RWPE2 (cell line): Measurements from ENCODE around the gene ZBTB2.
"Not testable (repeated sequence)": the region's sequence is repeated elsewhere in the genome, so short reads cannot be mapped to it uniquely, and the experiment has no call there.

Experiments
- ATAC-seq: fragments of 200-7000 bp; cut with Tn5 transposase; 3 replicates; pipeline ENCODE4 v1.9.1; 2021; ENCODE audit warnings: low read depth
- DNase-seq: peaks from one replicate; pipeline ENCODE4 v3.0.0-alpha.2; 2020; ENCODE audit warnings: low spot score
- H3K27ac ChIP-seq: fragments of 450-650 bp; 2 replicates; pipeline ENCODE4 v1.5.1; 2017; ENCODE audit warnings: mild to moderate bottlenecking; ENCODE audit not compliant: poor library complexity, severe bottlenecking
- H3K27me3 ChIP-seq: fragments of 250-450 bp; sonication (Bioruptor Pico); 2 replicates; pipeline ENCODE4 v1.5.1; 2021; ENCODE audit warnings: mild to moderate bottlenecking, moderate library complexity; ENCODE audit not compliant: insufficient read depth, poor library complexity, severe bottlenecking
- H3K36me3 ChIP-seq: fragments of 250-450 bp; sonication (Bioruptor Pico); 2 replicates; pipeline ENCODE4 v1.5.1; 2020; ENCODE audit warnings: low read depth, mild to moderate bottlenecking, moderate library complexity
- H3K4me1 ChIP-seq: fragments of 250-450 bp; sonication (Bioruptor Pico); 2 replicates; pipeline ENCODE4 v1.5.1; 2021; ENCODE audit warnings: mild to moderate bottlenecking, moderate library complexity; ENCODE audit not compliant: insufficient read depth, poor library complexity, severe bottlenecking
- H3K4me3 ChIP-seq: fragments of 250-450 bp; sonication (Bioruptor Pico); 2 replicates; pipeline ENCODE4 v1.5.1; 2021; ENCODE audit warnings: mild to moderate bottlenecking, moderate library complexity; ENCODE audit not compliant: severe bottlenecking
- H3K9me3 ChIP-seq: fragments of 250-450 bp; sonication (Bioruptor Pico); 2 replicates; pipeline ENCODE4 v1.5.1; 2021; ENCODE audit warnings: mild to moderate bottlenecking, moderate library complexity; ENCODE audit not compliant: severe bottlenecking
- TF ChIP-seq, protein P1 (sequence below): fragments of 450-650 bp; IDR thresholded peaks from one replicate; pipeline ENCODE4 v1.5.1; 2017; ENCODE audit warnings: mild to moderate bottlenecking, moderate library complexity; ENCODE audit not compliant: poor library complexity, severe bottlenecking

Gene ZBTB2

GRCh38 chr6:151358475-151358874, 32.9 kb downstream of the ZBTB2 start:
- no peaks in the 10 kb centered on the region for H3K27me3 ChIP-seq
- H3K9me3 ChIP-seq: no peaks in the 10 kb centered on the region
- H3K36me3 ChIP-seq: no peaks in the 10 kb centered on the region; the same call in none of the 2 replicates
- DNase-seq: no peak
- ATAC-seq: no peak
- H3K27ac ChIP-seq: no peak overlapping the region
- no peak overlapping the region for H3K4me3 ChIP-seq
- TF ChIP-seq, protein P1, sequence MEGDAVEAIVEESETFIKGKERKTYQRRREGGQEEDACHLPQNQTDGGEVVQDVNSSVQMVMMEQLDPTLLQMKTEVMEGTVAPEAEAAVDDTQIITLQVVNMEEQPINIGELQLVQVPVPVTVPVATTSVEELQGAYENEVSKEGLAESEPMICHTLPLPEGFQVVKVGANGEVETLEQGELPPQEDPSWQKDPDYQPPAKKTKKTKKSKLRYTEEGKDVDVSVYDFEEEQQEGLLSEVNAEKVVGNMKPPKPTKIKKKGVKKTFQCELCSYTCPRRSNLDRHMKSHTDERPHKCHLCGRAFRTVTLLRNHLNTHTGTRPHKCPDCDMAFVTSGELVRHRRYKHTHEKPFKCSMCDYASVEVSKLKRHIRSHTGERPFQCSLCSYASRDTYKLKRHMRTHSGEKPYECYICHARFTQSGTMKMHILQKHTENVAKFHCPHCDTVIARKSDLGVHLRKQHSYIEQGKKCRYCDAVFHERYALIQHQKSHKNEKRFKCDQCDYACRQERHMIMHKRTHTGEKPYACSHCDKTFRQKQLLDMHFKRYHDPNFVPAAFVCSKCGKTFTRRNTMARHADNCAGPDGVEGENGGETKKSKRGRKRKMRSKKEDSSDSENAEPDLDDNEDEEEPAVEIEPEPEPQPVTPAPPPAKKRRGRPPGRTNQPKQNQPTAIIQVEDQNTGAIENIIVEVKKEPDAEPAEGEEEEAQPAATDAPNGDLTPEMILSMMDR: no peak
- no peaks in the 10 kb centered on the region for H3K4me1 ChIP-seq

- Histone ChIP-seq H3K9me3 (no peaks in the 10 kb centered on the region), H3K4me1 (no peaks in the 10 kb centered on the region), H3K4me3 (no peak overlapping the region), H3K36me3 (no peaks in the 10 kb centered on the region; the same call in none of the 2 replicates), H3K27ac (no peak overlapping the region), H3K27me3 (no peaks in the 10 kb centered on the region)
- TF ChIP-seq, protein P1: no peak
- no peak for ATAC-seq
- DNase-seq: no peak
Measured at GRCh38 chr6:151357758-151358436, 33.5 kb downstream of the ZBTB2 start.

DNA sequence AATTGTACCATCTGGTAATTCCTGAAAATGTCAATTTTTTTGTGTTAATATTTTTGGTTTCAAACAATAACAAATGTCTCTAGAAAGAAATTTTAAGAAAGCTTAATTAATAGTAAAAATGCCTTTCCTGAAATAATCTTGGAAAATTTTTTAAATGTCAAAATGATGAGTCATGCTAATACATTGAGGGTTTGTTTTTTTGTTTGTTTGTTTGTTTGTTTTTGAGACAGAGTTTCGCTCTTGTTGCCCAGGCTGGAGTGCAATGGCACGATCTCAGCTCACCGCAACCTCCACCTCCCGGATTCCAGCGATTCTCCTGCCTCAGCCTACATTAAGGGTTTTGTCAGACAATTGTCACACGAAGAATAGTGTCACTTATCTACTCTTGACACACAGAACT, 34.4 kb downstream of the ZBTB2 start:
- not testable (repeated sequence) for DNase-seq, H3K9me3 ChIP-seq, H3K36me3 ChIP-seq, H3K27ac ChIP-seq, H3K4me3 ChIP-seq, H3K27me3 ChIP-seq, H3K4me1 ChIP-seq, ATAC-seq

GRCh38 chr6:151353795-151354194, 37.6 kb downstream of the ZBTB2 start:
- Histone ChIP-seq H3K4me3 (no peak overlapping the region), H3K27me3 (no peaks in the 10 kb centered on the region), H3K36me3 (no peaks in the 10 kb centered on the region; the same call in 1 of the 2 replicates), H3K27ac (no peak overlapping the region), H3K4me1 (no peaks in the 10 kb centered on the region), H3K9me3 (no peaks in the 10 kb centered on the region)
- TF ChIP-seq, protein P1: no peak
- no peak for ATAC-seq
- DNase-seq: no peak

DNA sequence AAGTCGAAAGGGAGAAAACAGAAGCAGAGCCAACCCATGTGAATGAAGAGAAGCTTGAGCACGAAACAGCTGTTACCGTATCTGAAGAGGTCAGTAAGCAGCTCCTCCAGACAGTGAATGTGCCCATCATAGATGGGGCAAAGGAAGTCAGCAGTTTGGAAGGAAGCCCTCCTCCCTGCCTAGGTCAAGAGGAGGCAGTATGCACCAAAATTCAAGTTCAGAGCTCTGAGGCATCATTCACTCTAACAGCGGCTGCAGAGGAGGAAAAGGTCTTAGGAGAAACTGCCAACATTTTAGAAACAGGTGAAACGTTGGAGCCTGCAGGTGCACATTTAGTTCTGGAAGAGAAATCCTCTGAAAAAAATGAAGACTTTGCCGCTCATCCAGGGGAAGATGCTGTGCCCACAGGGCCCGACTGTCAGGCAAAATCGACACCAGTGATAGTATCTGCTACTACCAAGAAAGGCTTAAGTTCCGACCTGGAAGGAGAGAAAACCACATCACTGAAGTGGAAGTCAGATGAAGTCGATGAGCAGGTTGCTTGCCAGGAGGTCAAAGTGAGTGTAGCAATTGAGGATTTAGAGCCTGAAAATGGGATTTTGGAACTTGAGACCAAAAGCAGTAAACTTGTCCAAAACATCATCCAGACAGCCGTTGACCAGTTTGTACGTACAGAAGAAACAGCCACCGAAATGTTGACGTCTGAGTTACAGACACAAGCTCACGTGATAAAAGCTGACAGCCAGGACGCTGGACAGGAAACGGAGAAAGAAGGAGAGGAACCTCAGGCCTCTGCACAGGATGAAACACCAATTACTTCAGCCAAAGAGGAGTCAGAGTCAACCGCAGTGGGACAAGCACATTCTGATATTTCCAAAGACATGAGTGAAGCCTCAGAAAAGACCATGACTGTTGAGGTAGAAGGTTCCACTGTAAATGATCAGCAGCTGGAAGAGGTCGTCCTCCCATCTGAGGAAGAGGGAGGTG, 38.7 kb downstream of the ZBTB2 start:
- ATAC-seq: no peak
- no peaks in the 10 kb centered on the region for H3K27me3 ChIP-seq
- H3K36me3 ChIP-seq: no peaks in the 10 kb centered on the region; the same call in 1 of the 2 replicates
- no peaks in the 10 kb centered on the region for H3K4me1 ChIP-seq
- TF ChIP-seq, protein P1: no peak
- H3K4me3 ChIP-seq: no peak overlapping the region
- no peak overlapping the region for H3K27ac ChIP-seq
- no peaks in the 10 kb centered on the region for H3K9me3 ChIP-seq
- DNase-seq: no peak
